Inflammatory macrophage treated with lipopolysaccharide for 1 hour (primary cell): ENCODE results near the gene PKP2.
"Not testable (repeated sequence)": the region's sequence is repeated elsewhere in the genome, so short reads cannot be mapped to it uniquely, and the experiment has no call there.

Experiments used
- DNase-seq, 2 donors: peaks; one replicate each; pipeline ENCODE4 v3.0.0-alpha.2; 2020 to 2022

Gene PKP2

DNA sequence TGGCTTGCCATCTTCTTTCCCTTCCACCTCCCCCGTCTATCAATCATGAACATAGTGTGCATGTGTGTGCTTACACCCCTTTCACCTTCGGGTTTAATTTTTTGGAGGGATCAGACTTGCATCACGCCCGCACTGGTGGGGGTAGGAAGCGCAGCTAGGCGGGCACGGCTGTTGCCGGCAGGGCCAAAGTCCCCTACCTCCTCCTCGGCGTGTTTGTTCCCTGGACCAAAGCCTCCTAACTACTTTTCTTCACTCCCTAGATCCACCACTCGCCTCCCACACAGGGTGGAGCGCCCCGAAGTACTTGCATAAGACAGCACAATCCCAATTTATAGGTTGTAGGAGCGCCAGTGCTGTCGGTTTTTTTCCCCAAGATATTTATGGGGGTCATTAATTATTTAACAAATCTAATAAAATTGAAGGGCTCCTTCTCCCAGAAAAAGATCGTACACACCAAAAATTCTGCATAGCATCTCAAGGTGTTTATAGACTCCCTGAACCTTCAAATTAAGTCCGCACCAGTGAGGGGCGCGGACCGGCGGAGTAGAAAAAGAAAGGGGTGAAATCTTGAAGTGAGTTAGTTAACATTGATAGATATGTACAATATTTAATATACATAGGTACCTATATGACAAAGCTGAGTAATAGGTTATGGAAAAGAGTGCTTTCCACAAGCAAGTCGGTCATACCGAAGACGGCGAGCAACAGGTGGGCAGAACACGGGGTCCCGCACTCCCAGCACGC is 717 bp downstream of the PKP2 start:
- DNase-seq = no peak

- DNase-seq = no peak
Observed at GRCh38 chr12:32894566-32894965, 2.0 kb downstream of the PKP2 start.

- peak in 1 of 2 donors; percentile 58 for DNase-seq
Observed at GRCh38 chr12:32893458-32893857, 3.1 kb downstream of the PKP2 start.

GRCh38 chr12:32893043-32893442 is 3.5 kb downstream of the PKP2 start:
- no peak for DNase-seq

- not testable (repeated sequence) for DNase-seq
Observed at GRCh38 chr12:32892369-32892768, 4.2 kb downstream of the PKP2 start.

DNA sequence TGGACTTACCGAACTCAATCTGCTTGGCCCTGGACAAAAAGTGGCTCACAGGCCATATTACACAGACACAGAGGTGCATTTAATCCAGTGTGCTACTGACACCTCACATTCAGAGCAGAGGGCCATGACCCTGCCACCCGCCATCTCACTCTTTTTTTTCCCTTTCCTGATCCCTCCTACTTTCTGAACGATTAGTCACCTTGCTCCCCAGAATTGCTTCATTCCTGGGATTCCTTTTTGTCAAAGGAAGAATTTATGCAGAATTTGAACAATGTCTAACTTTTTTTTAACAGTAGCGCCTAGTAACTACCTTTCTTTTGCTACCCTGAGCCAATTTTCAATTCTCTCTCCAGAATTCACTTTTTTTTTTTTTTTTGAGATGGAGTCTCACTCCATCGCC is 4.6 kb downstream of the PKP2 start:
- peak in 1 of 2 donors; percentile 29 for DNase-seq

GRCh38 chr12:32891526-32891925 is 5.1 kb downstream of the PKP2 start:
- no peak for DNase-seq

DNA sequence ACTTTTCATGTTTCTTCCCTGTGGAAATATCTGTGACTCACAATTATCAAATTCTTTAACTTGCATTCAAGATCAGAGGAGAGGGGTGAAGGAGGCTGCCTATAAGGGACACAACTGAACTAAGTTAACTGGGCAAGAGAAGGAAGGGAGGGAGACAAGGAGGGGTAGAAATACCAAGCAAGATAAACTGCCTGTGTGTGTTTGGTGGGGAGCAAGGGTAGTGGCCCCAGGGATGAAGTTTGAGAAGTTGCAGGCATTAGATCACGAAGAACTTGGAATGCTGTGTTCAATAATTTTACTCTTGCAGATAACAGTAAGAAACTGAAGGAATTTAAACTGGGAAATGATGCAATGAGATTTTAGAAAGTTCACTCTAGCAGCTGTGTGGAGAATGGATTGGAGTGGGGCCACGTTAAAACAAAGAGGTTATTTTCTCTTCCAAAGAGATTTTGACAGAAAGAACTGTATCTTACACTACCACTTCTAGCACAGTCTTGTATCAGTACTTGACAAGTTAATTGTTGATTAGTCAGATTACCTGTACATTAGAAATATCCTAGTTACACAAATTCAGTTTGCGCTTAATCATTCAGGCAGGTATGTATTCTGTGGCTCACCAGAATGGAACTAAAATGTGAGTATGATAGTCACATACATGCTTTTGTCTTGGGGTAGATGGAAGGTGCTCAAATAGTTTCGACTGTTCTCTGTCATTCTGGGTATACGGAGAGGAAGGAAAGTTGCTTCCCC is 7.4 kb downstream of the PKP2 start:
- DNase-seq = no peak

DNA sequence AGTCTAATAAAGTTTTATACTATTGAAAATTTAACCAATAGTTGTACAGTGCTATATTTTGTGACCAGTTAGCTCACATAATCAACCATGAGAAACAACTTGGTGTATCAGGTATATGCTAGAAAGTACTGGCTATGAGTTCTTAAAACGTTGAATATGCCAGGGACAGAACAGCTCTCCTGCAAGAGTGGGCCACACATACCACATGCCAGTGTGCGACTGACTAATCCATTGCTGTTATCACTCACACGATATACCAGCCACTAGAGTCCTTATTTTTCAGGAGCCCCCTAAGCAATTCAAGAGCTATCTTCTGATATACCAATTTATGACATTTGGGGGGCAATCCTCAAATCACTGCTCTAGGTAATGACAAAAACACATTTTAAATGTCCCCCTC is 9.5 kb downstream of the PKP2 start:
- no peak for DNase-seq

- DNase-seq = no peak
Observed at GRCh38 chr12:32885831-32886230, 10.7 kb downstream of the PKP2 start.

GRCh38 chr12:32884962-32885361 is 11.6 kb downstream of the PKP2 start:
- no peak for DNase-seq

DNA sequence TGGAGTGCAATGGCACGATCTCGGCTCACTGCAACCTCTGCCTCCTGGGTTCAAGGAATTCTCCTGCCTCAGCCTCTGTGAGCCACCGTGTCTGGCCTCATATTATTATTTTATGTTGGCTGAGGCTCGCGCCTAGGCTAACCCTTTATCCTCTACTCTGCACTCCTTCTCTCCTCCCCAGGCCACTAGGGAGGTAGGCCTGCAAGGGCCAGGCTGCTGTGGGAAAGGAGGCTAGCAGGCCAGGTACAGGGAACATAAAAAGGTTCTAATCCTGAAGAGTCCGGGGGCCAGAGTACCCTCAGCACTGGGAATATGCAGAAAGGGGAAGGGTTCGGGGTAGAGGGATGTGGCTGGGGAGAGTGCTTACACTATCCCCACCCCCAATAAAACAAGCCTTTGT is 14.9 kb downstream of the PKP2 start:
- DNase-seq = no peak

GRCh38 chr12:32881107-32881506 is 15.5 kb downstream of the PKP2 start:
- DNase-seq = no peak

GRCh38 chr12:32879066-32879465 is 17.5 kb downstream of the PKP2 start:
- DNase-seq = not testable (repeated sequence)

GRCh38 chr12:32877601-32878459 is 18.7 kb downstream of the PKP2 start:
- peak in 1 of 2 donors; percentile 43 for DNase-seq

DNA sequence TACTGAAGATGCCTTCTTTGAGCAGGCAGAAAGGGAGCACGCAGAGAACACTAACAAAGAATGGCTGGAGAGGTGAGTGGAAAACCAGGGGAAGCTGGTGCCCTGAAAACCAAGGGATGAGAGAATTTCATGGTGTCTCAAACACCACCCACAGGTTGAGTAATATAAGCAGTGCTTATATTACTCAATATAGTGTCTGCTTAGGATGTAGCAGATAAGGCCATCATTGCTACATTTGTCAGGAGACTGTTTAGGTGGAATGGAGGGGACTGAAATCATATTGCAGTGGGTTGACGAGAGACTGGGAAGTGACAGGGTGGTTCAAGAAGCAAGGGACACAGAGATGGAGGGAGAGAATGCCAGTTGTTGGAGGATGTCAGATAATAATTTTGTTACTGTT is 20.6 kb downstream of the PKP2 start:
- DNase-seq = peak in 1 of 2 donors; percentile 62

DNA sequence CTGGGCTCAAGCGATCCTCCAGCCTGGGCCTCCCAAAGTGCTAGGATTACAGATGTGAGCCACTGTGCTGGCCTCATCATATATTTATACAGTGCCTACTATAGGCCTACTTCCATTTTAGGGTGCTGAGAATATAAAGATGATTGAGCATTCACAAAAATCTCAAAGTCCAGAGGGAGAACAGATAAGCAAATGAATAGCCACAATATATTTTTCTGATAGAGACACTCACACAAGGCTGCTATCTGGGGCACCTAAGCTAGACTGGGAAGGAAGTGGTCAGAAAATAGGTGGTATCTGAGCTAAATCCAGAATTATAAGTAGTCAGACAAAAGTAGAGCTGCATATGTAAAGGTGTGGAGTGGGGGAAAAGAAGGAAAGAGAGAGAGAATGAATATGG is 21.6 kb downstream of the PKP2 start:
- DNase-seq = no peak

DNA sequence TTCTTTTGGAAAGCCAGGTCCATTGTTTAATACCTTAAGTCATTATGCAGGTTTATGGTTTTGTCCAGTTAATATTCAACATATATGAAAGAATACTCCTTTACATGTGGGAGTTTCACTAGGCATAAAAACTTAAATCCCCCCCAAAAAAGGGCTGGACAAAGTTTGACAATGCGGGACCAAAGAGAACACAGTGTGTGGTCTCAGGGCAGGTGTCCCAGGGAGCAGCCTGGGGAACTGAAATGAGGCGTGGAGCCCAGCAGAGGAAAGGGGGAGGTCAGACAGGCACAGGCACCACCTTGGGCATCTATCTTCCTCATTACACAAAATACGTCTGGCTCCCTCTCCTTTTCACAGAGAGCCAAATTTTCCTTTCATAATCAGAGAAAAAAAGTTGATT is 22.5 kb downstream of the PKP2 start:
- DNase-seq = no peak

GRCh38 chr12:32872416-32872815 is 24.2 kb downstream of the PKP2 start:
- DNase-seq = not testable (repeated sequence)

DNA sequence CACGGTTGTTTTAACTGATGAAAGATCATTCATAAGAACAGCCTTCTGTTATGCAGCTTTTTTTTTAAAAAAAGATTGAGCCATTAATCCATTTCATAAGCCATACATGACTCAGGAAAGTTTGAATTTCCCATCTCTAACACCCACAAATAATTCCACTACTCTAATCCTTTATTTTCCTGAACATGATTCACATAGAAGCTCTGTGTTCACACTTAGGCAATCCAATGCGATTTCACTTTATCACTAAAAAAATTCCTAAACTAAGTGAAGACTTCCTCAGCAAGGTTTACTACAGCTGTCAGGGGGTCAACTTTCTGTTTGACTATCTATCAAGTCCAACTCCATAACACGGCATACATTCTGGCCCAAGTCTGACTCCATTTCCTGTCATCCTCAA is 25.9 kb downstream of the PKP2 start:
- peak; percentile 13 to 60 for DNase-seq

DNA sequence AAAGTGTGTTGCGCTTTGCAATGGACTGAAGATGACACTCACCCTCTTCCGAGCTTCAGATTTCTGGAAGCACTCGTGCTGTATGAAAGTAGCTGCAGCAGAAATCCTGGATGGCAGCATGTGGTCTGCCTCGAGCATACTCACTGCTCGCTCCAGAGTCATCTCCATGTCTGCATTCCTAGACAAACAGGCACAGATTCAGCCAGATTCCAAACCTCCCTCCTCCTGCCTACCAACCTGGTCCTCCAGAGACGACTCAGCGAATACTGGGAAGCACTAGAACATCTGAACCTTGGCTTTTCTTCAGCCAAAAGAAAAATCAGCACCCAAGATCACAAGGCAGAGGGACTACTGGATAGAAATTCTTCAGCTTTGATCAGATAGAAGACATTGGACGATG is 27.7 kb downstream of the PKP2 start:
- DNase-seq = no peak

DNA sequence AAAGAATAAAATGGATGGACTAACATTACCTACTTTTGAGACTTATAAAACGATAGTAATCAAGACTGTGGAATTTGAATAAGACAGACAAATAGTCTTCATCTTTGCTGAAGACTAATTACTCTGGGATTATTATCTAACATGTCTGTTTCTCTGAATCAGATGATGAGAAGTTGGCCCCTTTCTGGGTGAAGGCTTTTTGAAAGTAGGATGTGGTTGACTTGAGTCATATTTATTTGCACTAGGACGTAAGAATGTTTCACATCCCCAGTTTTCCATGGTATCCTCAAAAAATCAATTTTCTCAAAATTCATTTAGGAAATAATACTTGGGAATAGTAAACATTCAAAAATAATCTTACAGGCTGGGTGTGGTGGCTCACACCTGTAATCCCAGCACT is 31.8 kb downstream of the PKP2 start:
- no peak for DNase-seq

DNA sequence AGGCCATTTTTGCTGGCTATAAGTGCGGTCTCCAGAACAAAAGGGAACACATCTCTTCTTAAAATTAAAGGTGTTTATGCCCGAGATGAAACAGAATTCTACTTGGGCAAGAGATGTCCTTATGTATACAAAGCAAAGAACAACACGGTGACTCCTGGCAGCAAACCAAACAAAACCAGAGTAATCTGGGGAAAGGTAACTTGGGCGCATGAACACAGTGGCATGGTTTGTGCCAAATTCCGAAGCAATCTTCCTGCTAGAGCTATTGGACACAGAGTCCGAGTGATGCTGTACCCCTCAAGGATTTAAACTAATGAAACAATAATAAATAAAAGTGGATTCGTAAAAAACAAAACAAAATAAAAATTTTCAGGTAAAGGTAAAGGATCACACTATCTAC is 33.4 kb downstream of the PKP2 start:
- no peak for DNase-seq

DNA sequence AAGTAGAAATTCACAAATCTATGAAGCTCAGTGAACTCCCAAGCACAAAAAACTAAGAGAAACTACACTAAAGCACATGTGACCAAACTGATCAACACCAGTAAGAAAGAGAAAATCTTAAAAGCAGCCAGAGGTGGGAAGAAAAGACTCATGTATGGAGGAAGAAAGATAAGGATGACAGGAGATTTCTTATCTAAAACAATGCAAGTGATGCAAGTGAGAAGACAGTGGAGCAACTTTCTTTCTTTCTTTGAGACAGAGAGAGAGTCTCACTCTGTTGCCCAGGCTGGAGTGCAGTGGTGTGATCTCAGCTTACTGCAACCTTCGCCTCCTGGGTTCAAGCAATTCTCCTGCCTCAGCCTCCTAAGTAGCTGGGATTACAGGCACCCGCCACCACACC is 34.9 kb downstream of the PKP2 start:
- DNase-seq = not testable (repeated sequence)
